HG02610 (cell line): ENCODE results near the gene TRMT2A.

Experiments
- ATAC-seq: cut with Tn5 transposase; IDR thresholded peaks from one replicate; pipeline ENCODE4 v1.9.1; 2021; ENCODE audit warnings: mild to moderate bottlenecking, moderate library complexity; ENCODE audit not compliant: unreplicated experiment

The TRMT2A gene

GRCh38 chr22:20149257-20150250, 32.5 kb upstream of the TRMT2A start:
- ATAC-seq, result no peak

GRCh38 chr22:20148414-20148813, 31.4 kb upstream of the TRMT2A start:
- no peak for ATAC-seq

GRCh38 chr22:20147237-20147988, 30.4 kb upstream of the TRMT2A start:
- ATAC-seq, result no peak

GRCh38 chr22:20146777-20147176, 29.8 kb upstream of the TRMT2A start:
- no peak for ATAC-seq

GRCh38 chr22:20145832-20146223, 28.8 kb upstream of the TRMT2A start:
- ATAC-seq, result no peak

GRCh38 chr22:20145206-20145831, 28.3 kb upstream of the TRMT2A start:
- no peak for ATAC-seq

- ATAC-seq, result no peak
These were observed 27.0 kb upstream of the TRMT2A start for GRCh38 chr22:20143883-20144665.

GRCh38 chr22:20142711-20143621, 25.9 kb upstream of the TRMT2A start:
- ATAC-seq, result no peak

GRCh38 chr22:20141186-20142077, 24.4 kb upstream of the TRMT2A start:
- no peak for ATAC-seq

- no peak for ATAC-seq
These were observed 23.5 kb upstream of the TRMT2A start for GRCh38 chr22:20140521-20140964.

- no peak for ATAC-seq
These were observed 23.1 kb upstream of the TRMT2A start for GRCh38 chr22:20140107-20140445.

GRCh38 chr22:20139391-20140106, 22.5 kb upstream of the TRMT2A start:
- no peak for ATAC-seq

- ATAC-seq, result no peak
These were observed 21.8 kb upstream of the TRMT2A start for GRCh38 chr22:20138868-20139267.

GRCh38 chr22:20138417-20138738, 21.4 kb upstream of the TRMT2A start:
- no peak for ATAC-seq

- ATAC-seq, result no peak
These were observed 20.8 kb upstream of the TRMT2A start for GRCh38 chr22:20137671-20138416.

GRCh38 chr22:20137113-20137512, 20.1 kb upstream of the TRMT2A start:
- no peak for ATAC-seq

- ATAC-seq, result no peak
These were observed 19.5 kb upstream of the TRMT2A start for GRCh38 chr22:20136603-20136873.
